Left lung (tissue), 10 donors: ENCODE data around the gene HHAT. TPM values are rescaled to one million over a fixed set of nuclear protein-coding genes. Genes with fewer than 3 reads are reported as not detected.
A peak's percentile ranks its signal among the peaks of the same experiment; 100 is the strongest.

Experiments used
- ATAC-seq: fragments of 200-7000 bp; cut with Tn5 transposase; one replicate; pipeline ENCODE4 v1.9.1; 2020; ENCODE audit warnings: moderate library complexity
- DNase-seq, 4 donors: peaks; one replicate each; pipeline ENCODE4 v3.0.0-alpha.2; 2013 to 2020
- H3K27ac ChIP-seq, 2 donors: fragments of 200-600 bp; sonication (generic) in 1 of 2; one replicate each; pipeline versions ENCODE4 v1.5.0 to v1.8.0; 2020 to 2021
- H3K27me3 ChIP-seq, 2 donors: fragments of 200-600 bp; sonication (generic) in 1 of 2; one replicate each; pipeline versions ENCODE4 v1.5.0 to v1.8.0; 2020 to 2021
- H3K36me3 ChIP-seq, 2 donors: fragments of 200-600 bp; sonication (generic) in 1 of 2; one replicate each; pipeline versions ENCODE4 v1.5.0 to v1.8.0; 2020 to 2021
- H3K4me1 ChIP-seq, 2 donors: fragments of 200-600 bp; one replicate each; pipeline ENCODE4 v1.8.0; 2021
- H3K4me3 ChIP-seq, 2 donors: fragments of 200-600 bp; sonication (generic) in 1 of 2; one replicate each; pipeline versions ENCODE4 v1.5.0 to v1.8.0; 2020 to 2021; ENCODE audit warnings: mild to moderate bottlenecking in 1 of 2
- H3K9me3 ChIP-seq, 2 donors: fragments of 200-600 bp; sonication (generic) in 1 of 2; one replicate each; pipeline versions ENCODE4 v1.5.0 to v1.8.0; 2020 to 2021
- intact Hi-C, 2 donors: fragments of 100-400 bp; cut with DNase I; formaldehyde crosslinking; loops; one replicate each; pipeline versions ENCODE4 v1.11.2 to v1.14.2; 2022
- polyA plus RNA-seq, 6 donors: library from polyadenylated mRNA; unstranded; fragments of 120-200 nt; gene quantifications; one replicate each; pipeline ENCODE4 v1.2.1, GENCODE V29; 2013; ENCODE audit not compliant: insufficient read length in 6 of 6
- total RNA-seq, 2 donors: library from RNA; stranded (reverse); fragmentation: NEBNext Ultra II Directional; extraction: Animal tissue kit (Norgen Biotek cat#: 25700); gene quantifications; one replicate each; pipeline ENCODE4 v1.2.1, GENCODE V29; 2021
- TF ChIP-seq, protein P1 (sequence below), 2 donors: fragments of 200-600 bp; sonication (generic) in 1 of 2; IDR thresholded peaks; one replicate each; pipeline versions ENCODE4 v1.5.0 to v1.8.0; 2021; ENCODE audit warnings: antibody characterized with exemption in 2 of 2
- donor health status: DM: no; HTN: yes; CAD: no.
- donor health status: DM: no; HTN: no; CAD: no.

HHAT gene
- total and polyA plus RNA-seq, 8 donors, result 3.4 to 12.3 (median 10.8) TPM

DNA sequence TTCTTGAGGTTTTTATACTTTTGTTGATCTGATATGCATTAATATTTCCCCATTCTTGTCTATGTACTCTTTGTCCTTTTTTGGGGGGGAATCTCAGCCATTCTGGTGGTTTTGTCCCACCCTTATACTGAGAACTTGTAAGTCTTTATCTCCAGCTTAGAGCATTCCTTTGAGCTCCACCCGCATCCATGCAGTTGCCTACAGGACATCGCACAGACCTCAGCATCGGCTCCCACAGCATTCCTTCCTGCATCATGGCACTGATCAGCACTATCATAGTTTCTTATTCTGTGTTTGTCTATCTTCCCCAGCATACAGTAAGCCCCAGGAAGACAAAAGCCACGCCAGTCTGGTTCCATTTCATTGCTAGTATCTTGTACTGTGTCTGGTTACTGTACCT lies 33.0 kb downstream of the HHAT start:
- H3K27ac ChIP-seq, result no peak overlapping the region
- no peak for DNase-seq
- H3K36me3 ChIP-seq, result no peaks in the 10 kb centered on the region
- no peak overlapping the region for H3K4me3 ChIP-seq
- no peaks in the 10 kb centered on the region for H3K27me3 ChIP-seq
- H3K4me1 ChIP-seq, result peaks cover 0 to 5% of the 10 kb centered on the region in 2 donors
- TF ChIP-seq, protein P1, sequence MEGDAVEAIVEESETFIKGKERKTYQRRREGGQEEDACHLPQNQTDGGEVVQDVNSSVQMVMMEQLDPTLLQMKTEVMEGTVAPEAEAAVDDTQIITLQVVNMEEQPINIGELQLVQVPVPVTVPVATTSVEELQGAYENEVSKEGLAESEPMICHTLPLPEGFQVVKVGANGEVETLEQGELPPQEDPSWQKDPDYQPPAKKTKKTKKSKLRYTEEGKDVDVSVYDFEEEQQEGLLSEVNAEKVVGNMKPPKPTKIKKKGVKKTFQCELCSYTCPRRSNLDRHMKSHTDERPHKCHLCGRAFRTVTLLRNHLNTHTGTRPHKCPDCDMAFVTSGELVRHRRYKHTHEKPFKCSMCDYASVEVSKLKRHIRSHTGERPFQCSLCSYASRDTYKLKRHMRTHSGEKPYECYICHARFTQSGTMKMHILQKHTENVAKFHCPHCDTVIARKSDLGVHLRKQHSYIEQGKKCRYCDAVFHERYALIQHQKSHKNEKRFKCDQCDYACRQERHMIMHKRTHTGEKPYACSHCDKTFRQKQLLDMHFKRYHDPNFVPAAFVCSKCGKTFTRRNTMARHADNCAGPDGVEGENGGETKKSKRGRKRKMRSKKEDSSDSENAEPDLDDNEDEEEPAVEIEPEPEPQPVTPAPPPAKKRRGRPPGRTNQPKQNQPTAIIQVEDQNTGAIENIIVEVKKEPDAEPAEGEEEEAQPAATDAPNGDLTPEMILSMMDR (IDR thresholded peaks at IDR 0.05), result no peak
- H3K9me3 ChIP-seq, result no peaks in the 10 kb centered on the region
- intact Hi-C loops, result no loop called here
- no peak for ATAC-seq

DNA sequence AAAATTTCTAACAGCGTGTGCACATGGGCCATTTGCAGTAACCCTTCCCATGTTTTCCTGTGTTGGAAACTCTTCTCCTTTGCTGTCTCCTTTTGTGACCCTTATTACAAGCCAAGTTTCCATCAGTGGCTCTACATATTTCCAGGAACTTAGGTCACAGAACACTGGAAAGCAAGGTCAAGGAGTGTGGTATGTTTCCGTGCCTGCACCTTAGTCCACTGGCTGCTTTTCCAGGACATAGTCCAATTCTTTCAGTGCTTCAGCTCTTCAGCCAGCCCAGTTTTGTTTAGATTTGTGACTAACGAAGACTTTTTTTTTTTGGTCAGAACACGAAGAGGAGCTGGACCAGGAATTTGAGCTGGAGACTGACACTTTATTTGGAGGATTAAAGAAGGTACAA lies 33.8 kb downstream of the HHAT start:
- Histone ChIP-seq H3K4me1 (peaks cover 0 to 5% of the 10 kb centered on the region in 2 donors), H3K27ac (no peak overlapping the region), H3K36me3 (no peaks in the 10 kb centered on the region), H3K9me3 (no peaks in the 10 kb centered on the region), H3K4me3 (no peak overlapping the region), H3K27me3 (no peaks in the 10 kb centered on the region)
- ATAC-seq, result peak; percentile 30
- DNase-seq, result no peak
- TF ChIP-seq, protein P1 (IDR thresholded peaks at IDR 0.05), result no peak
- intact Hi-C loops, result no loop called here

DNA sequence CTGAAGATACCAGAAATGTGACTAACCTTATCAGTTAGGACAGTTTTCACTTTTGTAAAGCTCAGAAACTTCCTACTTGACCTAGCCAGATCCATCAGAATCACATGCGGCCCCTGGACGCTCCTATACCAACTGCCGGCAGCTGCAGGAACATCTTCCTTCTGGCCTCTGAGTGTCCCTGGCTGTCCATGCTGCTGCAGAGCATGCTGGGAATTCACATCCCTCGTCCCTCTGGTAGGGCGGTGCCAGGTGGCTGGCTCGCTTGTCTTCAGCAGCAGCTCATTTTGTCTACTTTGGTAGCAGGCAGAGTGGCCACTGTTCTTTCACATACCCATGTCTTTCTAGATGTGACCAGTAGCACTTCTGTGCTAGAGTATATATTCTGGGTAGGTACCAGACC lies 34.4 kb downstream of the HHAT start:
- TF ChIP-seq, protein P1 (IDR thresholded peaks at IDR 0.05), result no peak
- intact Hi-C loops, result no loop called here
- Histone ChIP-seq H3K36me3 (no peaks in the 10 kb centered on the region), H3K27ac (no peak overlapping the region), H3K4me1 (peaks cover 0 to 5% of the 10 kb centered on the region in 2 donors), H3K27me3 (no peaks in the 10 kb centered on the region), H3K4me3 (no peak overlapping the region), H3K9me3 (no peaks in the 10 kb centered on the region)
- DNase-seq (no peak), ATAC-seq (no peak)

DNA sequence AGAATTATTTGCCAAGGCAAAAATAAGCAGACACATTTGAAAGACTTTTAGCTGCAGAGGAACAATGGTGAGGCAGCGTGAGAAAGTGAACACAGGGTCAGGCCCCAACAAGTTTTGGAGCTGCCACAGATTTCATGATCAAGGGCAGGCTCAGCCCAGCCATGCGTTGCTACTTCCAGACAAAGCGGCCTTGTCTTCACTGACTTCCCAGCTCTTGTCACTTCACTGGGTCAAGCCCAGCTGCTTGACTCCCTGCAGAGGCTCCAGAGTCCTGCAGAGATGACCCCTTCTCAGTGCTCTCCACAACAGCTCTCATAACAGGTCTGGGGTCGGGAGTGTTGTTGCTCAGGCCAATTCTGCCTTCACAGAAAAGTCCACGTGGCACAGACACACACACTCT lies 35.8 kb downstream of the HHAT start:
- TF ChIP-seq, protein P1 (IDR thresholded peaks at IDR 0.05), result no peak
- intact Hi-C loops, result no loop called here
- Histone ChIP-seq H3K9me3 (no peaks in the 10 kb centered on the region), H3K27ac (no peak overlapping the region), H3K4me3 (no peak overlapping the region), H3K36me3 (no peaks in the 10 kb centered on the region), H3K27me3 (no peaks in the 10 kb centered on the region), H3K4me1 (peaks cover 0 to 5% of the 10 kb centered on the region in 2 donors)
- DNase-seq (no peak), ATAC-seq (no peak)

DNA sequence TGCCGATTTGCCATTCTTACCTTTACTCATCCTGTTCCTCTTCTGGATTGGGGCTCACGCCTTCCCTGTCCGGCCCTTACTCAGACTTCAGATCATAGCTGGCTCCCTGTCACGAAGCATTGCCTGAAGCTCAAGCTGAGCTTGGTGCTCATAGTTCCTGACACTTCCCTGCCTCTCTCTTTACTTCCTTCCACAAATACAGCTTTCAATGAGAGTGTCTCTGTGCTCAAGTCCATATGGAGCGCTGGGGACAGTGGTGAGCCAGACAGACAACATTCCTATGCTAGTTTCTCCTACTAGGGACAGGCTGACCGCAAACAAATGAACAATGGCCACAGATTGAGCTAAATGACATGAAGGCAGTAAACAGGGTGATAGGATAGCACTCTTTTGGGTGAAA lies 38.1 kb downstream of the HHAT start:
- TF ChIP-seq, protein P1 (IDR thresholded peaks at IDR 0.05), result no peak
- DNase-seq (no peak), ATAC-seq (peak; percentile 15)
- Histone ChIP-seq H3K4me1 (peaks cover 0 to 5% of the 10 kb centered on the region in 2 donors), H3K9me3 (no peaks in the 10 kb centered on the region), H3K27ac (no peak overlapping the region), H3K27me3 (no peaks in the 10 kb centered on the region), H3K36me3 (no peaks in the 10 kb centered on the region), H3K4me3 (no peak overlapping the region)
- intact Hi-C loops, result no loop called here
